Midbrain (tissue), 1 donor: Measurements from ENCODE around the gene UQCC5.

ENCODE experiments used
- DNase-seq: peaks from one replicate; lab custom pipeline; 2025; lab: John Stamatoyannopoulos, UW

UQCC5 gene

DNA sequence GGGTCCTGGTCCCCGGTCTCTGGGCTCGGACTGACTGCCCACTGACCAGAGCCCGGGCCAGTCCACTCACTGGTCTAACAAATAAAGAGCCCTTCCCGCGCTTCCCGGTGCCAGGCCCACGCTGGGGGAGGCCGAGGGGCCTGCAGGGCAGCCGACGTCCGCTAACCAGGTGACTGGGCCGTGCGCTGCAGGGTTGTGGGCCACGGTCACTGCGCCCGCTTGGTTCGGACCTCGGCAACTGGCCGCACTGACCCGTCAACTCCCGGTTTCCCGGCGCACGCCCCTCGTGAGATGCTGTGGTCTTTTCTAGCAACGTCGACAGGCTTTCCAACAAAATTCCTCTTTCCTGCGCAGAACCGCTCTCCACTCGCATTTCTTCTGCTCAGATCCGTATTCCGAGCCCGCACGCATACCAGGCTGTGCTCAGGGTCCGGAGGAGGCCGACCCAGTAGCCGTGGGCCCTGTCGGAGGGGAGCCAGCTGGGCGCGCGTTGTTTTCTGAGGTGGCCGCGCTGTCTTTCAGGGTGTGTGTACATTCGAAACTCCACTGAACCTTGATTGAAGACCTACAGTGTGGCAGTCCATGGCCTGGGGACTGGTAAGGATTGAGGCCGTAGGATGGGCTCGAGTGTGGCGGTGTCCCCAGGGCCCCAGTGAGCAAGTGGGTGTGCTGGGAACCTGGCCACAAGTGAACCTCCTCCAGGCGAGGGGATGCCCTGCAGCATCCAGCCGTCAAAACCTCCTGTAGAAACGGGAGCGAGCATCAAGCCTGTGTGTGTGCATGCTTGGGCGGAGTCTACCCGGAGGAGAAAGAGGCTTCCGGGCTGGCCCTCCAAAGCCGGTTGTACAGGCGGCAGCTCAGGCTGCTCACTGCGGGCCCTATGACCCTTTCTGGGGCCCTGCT lies 1.9 kb upstream of the UQCC5 start:
- DNase-seq = no peak

GRCh38 chr3:52535411-52536111 lies 844 bp upstream of the UQCC5 start:
- DNase-seq = no peak

GRCh38 chr3:52536112-52536368 lies 365 bp upstream of the UQCC5 start:
- no peak for DNase-seq

DNA sequence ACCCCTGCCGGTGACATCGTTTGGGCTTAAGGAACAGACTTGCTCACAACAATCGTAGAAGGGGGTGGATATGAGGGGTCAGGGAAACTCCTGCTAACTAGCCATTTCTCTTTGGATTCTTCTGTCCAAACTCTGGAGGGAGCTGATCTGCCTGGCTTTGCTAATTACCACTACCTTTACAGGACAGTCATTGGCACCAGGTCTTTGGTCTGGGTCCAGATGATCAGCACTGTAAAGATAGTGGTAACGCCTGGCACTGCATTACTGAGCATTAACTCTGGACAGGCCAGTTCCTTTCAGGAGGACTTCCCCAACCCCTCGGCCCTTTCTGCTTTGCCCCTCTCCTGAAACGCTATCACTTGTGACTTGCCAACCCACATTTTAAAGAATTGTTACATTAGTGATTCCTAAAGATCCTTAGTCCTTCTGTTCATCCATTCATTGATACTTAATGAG lies 788 bp downstream of the UQCC5 start:
- DNase-seq = no peak

DNA sequence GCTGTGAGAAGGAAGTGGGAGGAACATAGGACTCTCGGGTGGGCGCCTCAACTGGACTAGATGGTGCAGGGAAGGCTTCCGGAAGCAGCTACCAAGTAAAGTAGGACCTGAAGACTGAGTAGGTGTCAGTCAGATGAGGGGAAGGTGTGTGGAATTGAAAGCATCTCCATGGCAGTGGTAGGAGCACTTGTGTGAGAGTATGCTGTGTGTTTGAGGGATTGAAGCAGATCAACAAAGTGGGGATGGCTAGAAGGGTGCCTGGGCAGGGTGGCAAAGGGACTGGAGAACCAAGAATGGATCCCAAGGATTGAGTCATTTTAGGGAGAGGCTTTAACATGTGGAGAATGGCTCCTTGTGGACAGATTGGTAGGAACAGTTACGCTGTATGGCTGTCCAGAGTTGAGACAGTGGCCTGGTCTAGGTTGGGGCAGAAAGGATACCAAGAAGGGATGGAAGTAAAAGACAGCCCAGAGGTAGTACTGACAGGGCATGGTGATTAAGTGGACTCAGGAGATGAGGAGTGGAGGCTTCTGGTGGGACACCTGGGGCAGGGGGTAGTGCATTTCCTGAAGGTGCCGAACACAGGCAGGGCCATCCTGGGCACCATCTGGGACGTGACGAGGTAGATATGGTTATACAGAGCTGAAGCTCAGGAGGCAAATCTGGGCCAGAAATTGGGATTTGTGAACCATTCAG lies 1.5 kb downstream of the UQCC5 start:
- DNase-seq = no peak

- no peak for DNase-seq
Measured at GRCh38 chr3:52539010-52539653, 2.7 kb downstream of the UQCC5 start.

GRCh38 chr3:52541050-52541449 lies 4.6 kb downstream of the UQCC5 start:
- no peak for DNase-seq

GRCh38 chr3:52544937-52545336 lies 8.5 kb downstream of the UQCC5 start:
- no peak for DNase-seq

GRCh38 chr3:52546111-52546901 lies 9.9 kb downstream of the UQCC5 start:
- no peak for DNase-seq

- no peak for DNase-seq
Measured at GRCh38 chr3:52547143-52547542, 10.7 kb downstream of the UQCC5 start.

DNA sequence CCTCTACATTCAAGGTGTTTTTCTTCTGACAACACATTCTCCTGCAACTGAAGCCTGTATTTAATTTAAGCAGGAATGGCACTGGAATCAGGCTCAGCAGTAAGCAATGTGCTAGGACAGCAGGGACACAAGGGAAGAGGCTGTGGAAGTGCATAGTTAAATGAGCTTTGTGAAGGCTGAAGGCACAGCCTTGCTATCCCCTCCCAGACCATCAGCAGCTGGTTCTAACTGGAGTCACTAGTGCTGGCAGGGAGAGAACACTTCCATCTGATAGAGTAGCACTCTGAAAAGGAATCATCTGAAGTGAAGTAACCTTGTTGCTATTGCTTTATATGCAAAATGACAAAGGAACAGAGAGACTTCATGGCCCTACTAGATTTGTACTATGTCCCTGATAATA lies 14.7 kb downstream of the UQCC5 start:
- no peak for DNase-seq

GRCh38 chr3:52552089-52552488 lies 15.7 kb downstream of the UQCC5 start:
- no peak for DNase-seq

GRCh38 chr3:52554026-52554755 lies 17.8 kb downstream of the UQCC5 start:
- DNase-seq = no peak

DNA sequence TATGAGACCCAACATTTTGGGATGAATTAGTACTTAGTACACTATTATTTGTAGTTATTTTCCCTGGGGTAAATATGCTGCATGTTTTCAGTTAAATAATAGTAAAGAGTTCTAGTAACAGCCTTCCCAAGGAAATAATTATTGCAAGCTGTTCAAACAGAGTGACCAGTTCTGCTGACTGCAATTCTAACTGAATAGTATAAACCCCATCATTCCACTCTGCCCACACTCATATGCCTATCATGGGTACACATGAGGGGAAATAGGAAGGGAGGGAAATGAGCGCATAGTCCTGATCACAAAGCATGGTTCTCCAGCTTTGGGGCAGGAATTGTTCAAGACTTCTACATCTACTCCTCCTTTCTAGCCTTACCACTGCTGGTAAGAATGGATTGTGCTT lies 18.7 kb downstream of the UQCC5 start:
- DNase-seq = no peak

DNA sequence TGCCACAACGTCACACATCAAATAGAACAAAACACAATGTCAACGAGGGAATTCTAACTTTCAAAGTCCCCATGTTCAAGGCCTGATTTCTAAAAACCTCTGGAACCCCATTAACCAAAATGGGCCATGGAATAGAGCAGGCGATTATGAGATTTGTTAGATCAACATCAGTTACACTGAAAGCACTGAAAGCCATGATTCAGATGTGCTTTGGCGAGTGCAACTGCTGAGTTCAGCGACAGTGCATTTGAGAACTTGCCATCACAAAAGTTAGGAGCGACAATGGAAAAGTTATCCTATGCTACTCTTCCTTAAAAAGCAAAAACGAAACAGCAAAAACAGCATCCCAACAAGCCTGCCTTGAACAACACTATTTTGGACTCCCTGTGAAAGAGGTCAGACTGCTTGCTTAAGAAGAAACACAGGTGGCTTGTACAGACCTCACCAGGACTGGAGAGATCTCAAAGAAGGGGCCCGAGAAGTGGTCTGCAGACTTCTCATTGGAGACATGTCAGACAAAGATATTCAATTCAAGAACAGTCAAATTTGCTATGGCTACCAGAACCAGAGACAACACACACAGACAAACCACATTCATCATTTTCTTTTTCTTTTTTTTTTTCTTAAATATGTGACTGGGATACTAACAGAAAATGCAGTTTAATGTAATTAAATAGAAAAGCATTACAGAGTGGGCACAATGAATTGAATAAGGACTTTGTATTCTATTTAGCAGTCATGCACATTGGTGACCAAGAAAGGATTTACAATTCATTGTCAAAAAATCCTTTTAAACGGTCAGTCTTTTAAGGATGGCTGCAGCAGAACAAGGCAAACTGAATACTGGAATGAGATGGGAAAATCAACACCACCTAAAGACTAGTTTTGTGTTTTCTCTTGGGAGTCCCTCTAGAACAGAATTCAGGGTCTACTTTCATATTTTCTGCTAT lies 20.9 kb downstream of the UQCC5 start:
- DNase-seq = peak; percentile 24

GRCh38 chr3:52558436-52558835 lies 22.0 kb downstream of the UQCC5 start:
- no peak for DNase-seq

DNA sequence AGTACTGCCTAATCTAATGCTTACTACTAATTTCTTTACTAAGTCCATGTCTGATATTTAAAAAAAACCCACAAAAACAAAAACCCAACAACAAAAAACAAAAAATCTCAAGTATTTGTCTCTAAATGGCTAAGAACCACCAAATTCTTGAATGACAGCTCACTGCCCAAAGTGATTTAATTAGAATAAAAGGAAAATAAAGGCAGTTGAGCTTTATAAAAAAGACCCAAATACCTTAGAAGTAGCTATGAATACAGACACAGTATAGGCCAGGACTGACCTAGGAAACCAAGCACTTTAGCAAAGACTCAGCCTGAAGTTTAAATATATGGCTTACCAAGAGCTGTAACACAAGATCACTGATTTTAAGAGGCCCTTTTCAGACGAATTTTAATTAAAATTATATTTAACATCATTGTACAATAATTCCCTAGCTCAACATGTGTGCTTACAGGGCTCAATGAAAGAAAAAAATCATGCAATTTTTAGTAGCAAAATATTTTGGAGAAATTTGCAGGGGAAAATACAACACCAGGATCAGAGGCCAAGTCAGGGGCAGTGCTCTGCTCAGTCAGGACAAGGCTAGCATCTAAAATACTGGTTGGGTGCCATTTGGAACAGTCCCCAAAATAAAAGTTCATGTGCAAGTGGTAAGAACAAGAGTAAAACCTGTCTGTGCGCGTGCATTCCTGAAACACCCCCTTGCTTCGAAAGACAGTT lies 24.8 kb downstream of the UQCC5 start:
- no peak for DNase-seq

GRCh38 chr3:52563984-52564383 lies 27.6 kb downstream of the UQCC5 start:
- DNase-seq = no peak

GRCh38 chr3:52568069-52568468 lies 31.7 kb downstream of the UQCC5 start:
- DNase-seq = no peak
